ENCODE measurements around the gene CNIH4. TPM values are rescaled to one million over a fixed set of nuclear protein-coding genes. Genes with fewer than 3 reads are reported as not detected.
"Not testable (repeated sequence)": the region's sequence is repeated elsewhere in the genome, so short reads cannot be mapped to it uniquely, and the experiment has no call there.

The CNIH4 gene
- total RNA-seq, 1 donor from 2014 or later, result 77.2 TPM

GRCh38 chr1:224392411-224393249 is 36.0 kb downstream of the CNIH4 start:
- H3K4me3 Mint-ChIP-seq, result no peak overlapping the region
- H3K36me3 Mint-ChIP-seq (ENCODE audit: low read depth), result peaks cover 78% of the 10 kb centered on the region
- H3K27ac Mint-ChIP-seq, result peak overlapping the region; percentile 36
- intact Hi-C loops (cut with micrococcal nuclease), result no loop called here
- H3K27me3 Mint-ChIP-seq, result no peaks in the 10 kb centered on the region
- DNase-seq, result no peak
- no peaks in the 10 kb centered on the region for H3K9me3 Mint-ChIP-seq
- peaks cover 17% of the 10 kb centered on the region for H3K4me1 Mint-ChIP-seq

GRCh38 chr1:224393294-224393693 is 36.6 kb downstream of the CNIH4 start:
- no peaks in the 10 kb centered on the region for H3K9me3 Mint-ChIP-seq
- DNase-seq, result no peak
- peaks cover 15% of the 10 kb centered on the region for H3K4me1 Mint-ChIP-seq
- no peak overlapping the region for H3K27ac Mint-ChIP-seq
- no peak overlapping the region for H3K4me3 Mint-ChIP-seq
- intact Hi-C loops (cut with micrococcal nuclease), result no loop called here
- H3K36me3 Mint-ChIP-seq (ENCODE audit: low read depth), result peaks cover 78% of the 10 kb centered on the region
- H3K27me3 Mint-ChIP-seq, result no peaks in the 10 kb centered on the region

GRCh38 chr1:224399887-224400286 is 43.2 kb downstream of the CNIH4 start:
- peaks cover 14% of the 10 kb centered on the region for H3K4me1 Mint-ChIP-seq
- H3K27ac Mint-ChIP-seq, result no peak overlapping the region
- no peaks in the 10 kb centered on the region for H3K27me3 Mint-ChIP-seq
- intact Hi-C loops (cut with micrococcal nuclease), result no loop called here
- H3K36me3 Mint-ChIP-seq (ENCODE audit: low read depth), result peaks cover 64% of the 10 kb centered on the region
- no peak for DNase-seq
- no peak overlapping the region for H3K4me3 Mint-ChIP-seq
- H3K9me3 Mint-ChIP-seq, result no peaks in the 10 kb centered on the region

GRCh38 chr1:224402472-224403036 is 45.9 kb downstream of the CNIH4 start:
- H3K36me3 Mint-ChIP-seq (ENCODE audit: low read depth), result peaks cover 60% of the 10 kb centered on the region
- no peaks in the 10 kb centered on the region for H3K9me3 Mint-ChIP-seq
- H3K4me1 Mint-ChIP-seq, result peaks cover 25% of the 10 kb centered on the region
- intact Hi-C loops (cut with micrococcal nuclease), result no loop called here
- no peak for DNase-seq
- no peak overlapping the region for H3K4me3 Mint-ChIP-seq
- no peak overlapping the region for H3K27ac Mint-ChIP-seq
- no peaks in the 10 kb centered on the region for H3K27me3 Mint-ChIP-seq

GRCh38 chr1:224404916-224405603 is 48.4 kb downstream of the CNIH4 start:
- H3K4me1 Mint-ChIP-seq, result peaks cover 28% of the 10 kb centered on the region
- H3K9me3 Mint-ChIP-seq, result no peaks in the 10 kb centered on the region

GRCh38 chr1:224405604-224405970 is 48.9 kb downstream of the CNIH4 start:
- H3K36me3 Mint-ChIP-seq (ENCODE audit: low read depth), result peaks cover 57% of the 10 kb centered on the region
- H3K27me3 Mint-ChIP-seq, result no peaks in the 10 kb centered on the region
- no peaks in the 10 kb centered on the region for H3K9me3 Mint-ChIP-seq
- intact Hi-C loops (cut with micrococcal nuclease), result no loop called here
- peak overlapping the region; percentile 17 for H3K27ac Mint-ChIP-seq
- peaks cover 28% of the 10 kb centered on the region for H3K4me1 Mint-ChIP-seq
- no peak overlapping the region for H3K4me3 Mint-ChIP-seq
- no peak for DNase-seq

More at GRCh38 chr1:224404916-224405603, 48.4 kb downstream of the CNIH4 start:
- DNase-seq, result no peak
- intact Hi-C loops (cut with micrococcal nuclease), result no loop called here
- no peaks in the 10 kb centered on the region for H3K27me3 Mint-ChIP-seq
- H3K36me3 Mint-ChIP-seq (ENCODE audit: low read depth), result peaks cover 55% of the 10 kb centered on the region
- no peak overlapping the region for H3K27ac Mint-ChIP-seq
- H3K4me3 Mint-ChIP-seq, result no peak overlapping the region

GRCh38 chr1:224406216-224406615 is 49.5 kb downstream of the CNIH4 start:
- no peak overlapping the region for H3K4me3 Mint-ChIP-seq
- no peaks in the 10 kb centered on the region for H3K9me3 Mint-ChIP-seq
- peaks cover 25% of the 10 kb centered on the region for H3K4me1 Mint-ChIP-seq
- no peaks in the 10 kb centered on the region for H3K27me3 Mint-ChIP-seq
- peak overlapping the region; percentile 10 for H3K27ac Mint-ChIP-seq
- intact Hi-C loops (cut with micrococcal nuclease), result no loop called here
- DNase-seq, result no peak
- H3K36me3 Mint-ChIP-seq (ENCODE audit: low read depth), result peaks cover 54% of the 10 kb centered on the region

GRCh38 chr1:224407571-224408293 is 51.1 kb downstream of the CNIH4 start:
- no peak overlapping the region for H3K4me3 Mint-ChIP-seq
- no peaks in the 10 kb centered on the region for H3K27me3 Mint-ChIP-seq
- no peak for DNase-seq
- peaks cover 58% of the 10 kb centered on the region for H3K36me3 Mint-ChIP-seq (ENCODE audit: low read depth)
- intact Hi-C loops (cut with micrococcal nuclease), result no loop called here
- H3K9me3 Mint-ChIP-seq, result no peaks in the 10 kb centered on the region
- peaks cover 27% of the 10 kb centered on the region for H3K4me1 Mint-ChIP-seq
- H3K27ac Mint-ChIP-seq, result no peak overlapping the region

GRCh38 chr1:224408294-224408590 is 51.6 kb downstream of the CNIH4 start:
- DNase-seq, result no peak
- Mint-ChIP-seq H3K27ac (no peak overlapping the region), H3K9me3 (no peaks in the 10 kb centered on the region), H3K4me3 (no peak overlapping the region), H3K27me3 (no peaks in the 10 kb centered on the region), H3K4me1 (peaks cover 27% of the 10 kb centered on the region), H3K36me3 (ENCODE audit: low read depth) (peaks cover 61% of the 10 kb centered on the region)
- intact Hi-C loops (cut with micrococcal nuclease), result no loop called here

- Mint-ChIP-seq H3K9me3 (no peaks in the 10 kb centered on the region), H3K4me3 (no peak overlapping the region), H3K27ac (no peak overlapping the region), H3K36me3 (ENCODE audit: low read depth) (peaks cover 52% of the 10 kb centered on the region), H3K4me1 (peaks cover 14% of the 10 kb centered on the region), H3K27me3 (no peaks in the 10 kb centered on the region)
- intact Hi-C loops (cut with micrococcal nuclease), result loop anchor here (10.0 kb wide), 1 partner anchor 147 kb away; no protein-coding TSS in a partner anchor
- no peak for DNase-seq
Observed at GRCh38 chr1:224411766-224412165, 55.1 kb downstream of the CNIH4 start.

- Mint-ChIP-seq H3K27ac (no peak overlapping the region), H3K9me3 (no peaks in the 10 kb centered on the region), H3K27me3 (no peaks in the 10 kb centered on the region), H3K4me3 (no peak overlapping the region), H3K4me1 (peaks cover 10% of the 10 kb centered on the region), H3K36me3 (ENCODE audit: low read depth) (peaks cover 70% of the 10 kb centered on the region)
- intact Hi-C loops (cut with micrococcal nuclease), result no loop called here
- no peak for DNase-seq
Observed at GRCh38 chr1:224420106-224420505, 63.4 kb downstream of the CNIH4 start.

- peak; percentile 24 for DNase-seq
- peaks cover 23% of the 10 kb centered on the region for H3K4me1 Mint-ChIP-seq
- no peaks in the 10 kb centered on the region for H3K27me3 Mint-ChIP-seq
- H3K36me3 Mint-ChIP-seq (ENCODE audit: low read depth), result peaks cover 65% of the 10 kb centered on the region
- intact Hi-C loops (cut with micrococcal nuclease), result no loop called here
- no peak overlapping the region for H3K4me3 Mint-ChIP-seq
- no peaks in the 10 kb centered on the region for H3K9me3 Mint-ChIP-seq
- no peak overlapping the region for H3K27ac Mint-ChIP-seq
Observed at GRCh38 chr1:224425279-224425884, 68.7 kb downstream of the CNIH4 start.

- H3K27ac Mint-ChIP-seq; H3K27me3 Mint-ChIP-seq; H3K4me3 Mint-ChIP-seq; intact Hi-C loops (cut with micrococcal nuclease); H3K9me3 Mint-ChIP-seq: not testable (repeated sequence)
- Mint-ChIP-seq H3K36me3 (ENCODE audit: low read depth) (peaks cover 65% of the 10 kb centered on the region), H3K4me1 (peaks cover 32% of the 10 kb centered on the region)
- peak; percentile 28 for DNase-seq
Observed at GRCh38 chr1:224426869-224427268, 70.2 kb downstream of the CNIH4 start.
